Stimulated activated CD8-positive, alpha-beta memory T cell treated with anti-CD3 and anti-CD28 coated beads, Interleukin-4, amount 100 ng/mL, for 48 hours (primary cell): Measurements from ENCODE around the gene NDUFA11.
"Not testable (repeated sequence)": the region's sequence is repeated elsewhere in the genome, so short reads cannot be mapped to it uniquely, and the experiment has no call there.

Experiments used
- DNase-seq: peaks from one replicate; pipeline ENCODE4 v3.0.0-alpha.2; 2020

The NDUFA11 gene

DNA sequence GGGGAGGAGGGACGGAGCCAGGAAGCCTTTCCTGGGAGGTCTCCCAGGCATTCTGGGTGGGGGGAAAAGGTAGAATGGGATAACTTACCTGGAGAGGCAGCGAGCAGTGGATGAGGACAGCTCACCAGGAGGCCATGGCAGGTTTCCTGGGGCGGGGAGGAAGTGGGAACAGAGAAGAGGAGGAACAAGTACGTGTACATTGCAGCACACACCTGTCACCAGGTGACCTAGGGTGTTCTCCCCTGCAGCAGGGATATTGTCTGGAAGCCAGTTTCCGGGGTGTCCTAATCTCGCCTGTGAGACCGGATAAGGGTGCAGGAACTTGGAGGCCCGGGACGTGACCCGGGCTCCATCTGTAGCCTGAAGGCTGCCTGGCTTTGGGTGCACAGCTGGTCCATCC lies 52.3 kb downstream of the NDUFA11 start, which contains the start of gene FUT3:
Gene FUT3 (minus strand): TSS at position 148 of the 400 bp plus-strand sequence.
- DNase-seq = no peak

DNA sequence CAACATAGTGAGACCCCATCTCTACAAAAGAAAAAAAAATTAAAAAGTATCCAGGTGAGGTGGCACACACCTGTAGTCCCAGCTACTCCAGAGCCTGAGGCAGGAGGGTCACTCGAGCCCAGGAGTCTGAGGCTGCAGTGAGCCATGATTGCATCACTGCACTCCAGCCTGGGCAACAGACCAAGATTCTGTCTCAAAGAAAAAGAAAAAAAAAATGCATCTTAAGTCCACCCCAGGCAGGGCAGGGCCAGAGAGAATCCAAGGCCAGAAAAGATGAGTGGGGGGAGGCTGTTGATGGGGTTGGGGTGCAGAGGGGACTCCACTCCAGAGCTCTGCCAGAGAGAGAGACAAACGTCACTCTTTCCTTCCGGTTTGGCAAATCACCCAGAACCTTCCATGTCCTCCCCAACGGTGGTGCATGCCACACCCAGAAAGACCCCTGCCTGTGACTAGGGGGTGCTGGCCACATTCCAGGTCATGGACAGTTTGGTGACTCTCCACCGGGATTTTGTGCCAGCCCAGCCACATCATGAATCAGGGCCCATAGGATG lies 52.8 kb downstream of the NDUFA11 start:
- no peak for DNase-seq

DNA sequence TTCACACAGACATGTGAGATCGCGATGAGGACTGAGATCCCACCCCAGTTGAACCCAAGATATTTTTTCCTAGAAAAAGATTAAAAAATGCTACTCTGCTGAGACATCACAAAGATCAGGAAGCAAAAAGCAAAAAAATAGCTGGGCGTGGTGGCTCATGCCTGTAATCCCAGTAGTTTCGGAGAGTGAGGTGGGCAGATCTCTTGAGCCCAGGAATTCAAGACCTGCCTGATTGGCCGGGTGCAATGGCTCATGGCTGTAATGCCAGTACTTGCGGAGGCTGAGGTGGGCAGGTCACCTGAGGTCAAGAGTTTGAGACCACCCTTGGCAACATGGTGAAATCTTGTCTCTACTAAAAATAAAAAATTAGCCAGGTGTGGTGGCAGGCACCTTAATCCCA lies 53.4 kb downstream of the NDUFA11 start:
- DNase-seq = no peak

- DNase-seq = not testable (repeated sequence)
Observed at GRCh38 chr19:5848621-5849020, 55.0 kb downstream of the NDUFA11 start.

DNA sequence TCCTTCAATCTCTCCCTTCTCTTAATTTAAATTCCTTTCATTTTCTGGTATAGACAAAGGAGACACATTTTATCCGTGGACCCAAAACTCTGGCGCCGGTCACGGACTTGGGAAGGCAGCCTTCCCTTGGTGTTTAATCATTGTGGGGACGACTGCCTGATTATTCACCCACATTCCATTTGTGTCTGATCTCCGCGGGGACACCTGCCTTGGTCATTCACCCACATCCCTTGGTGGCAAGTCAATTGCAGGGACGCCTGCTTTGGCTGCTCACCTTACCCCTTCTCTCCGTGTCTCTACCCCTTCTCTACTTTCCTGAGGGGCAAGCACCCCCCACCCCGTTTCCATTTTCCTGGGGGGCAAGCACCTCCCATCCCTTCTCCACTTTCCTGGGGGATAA lies 55.7 kb downstream of the NDUFA11 start:
- not testable (repeated sequence) for DNase-seq
